OCI-LY1 (cell line): ENCODE data around the gene SLC5A9.

Experiments used
- CTCF ChIP-seq: fragments of 200-600 bp; sonication (generic), shearing (Covaris generic); IDR thresholded peaks from 2 replicates; pipeline ENCODE4 v1.5.1; 2017; ENCODE audit warnings: mild to moderate bottlenecking, antibody characterized with exemption, low read length, moderate library complexity, mixed read lengths
- EZH2 ChIP-seq: fragments of 200-600 bp; sonication (generic), shearing (Covaris generic); IDR thresholded peaks from 2 replicates; pipeline ENCODE4 v1.8.0; 2017; ENCODE audit warnings: borderline replicate concordance, mixed run types, mild to moderate bottlenecking, antibody characterized with exemption, low read length, moderate library complexity, mixed read lengths

GRCh38 chr1:48208251-48208650, 14.3 kb upstream of the SLC5A9 start:
- TF ChIP-seq CTCF = no peak
- no peak for TF ChIP-seq EZH2
